WI38 (cell line): ENCODE data around the gene PFKFB3.

Experiments
- H3K4me3 ChIP-seq: 2 replicates; pipeline ENCODE4 v1.5.1; 2011; ENCODE audit warnings: low read depth, mild to moderate bottlenecking, control low read depth, low read length
- CTCF ChIP-seq: IDR thresholded peaks from 2 replicates; pipeline ENCODE4 v1.5.1; 2012; ENCODE audit warnings: low read depth, mild to moderate bottlenecking, control low read depth, low read length

The PFKFB3 gene

GRCh38 chr10:6215683-6216484 is 13.2 kb downstream of the PFKFB3 start:
- H3K4me3 ChIP-seq, result no peak overlapping the region
- TF ChIP-seq CTCF, result no peak

GRCh38 chr10:6216916-6217315 is 14.2 kb downstream of the PFKFB3 start:
- no peak for TF ChIP-seq CTCF
- no peak overlapping the region for H3K4me3 ChIP-seq

- no peak overlapping the region for H3K4me3 ChIP-seq
- TF ChIP-seq CTCF, result no peak
Observed at GRCh38 chr10:6217611-6218010, 14.9 kb downstream of the PFKFB3 start.

GRCh38 chr10:6218692-6219493 is 16.2 kb downstream of the PFKFB3 start:
- no peak overlapping the region for H3K4me3 ChIP-seq
- TF ChIP-seq CTCF, result no peak

GRCh38 chr10:6219494-6219836 is 16.7 kb downstream of the PFKFB3 start:
- TF ChIP-seq CTCF, result no peak
- no peak overlapping the region for H3K4me3 ChIP-seq

- H3K4me3 ChIP-seq, result no peak overlapping the region
- TF ChIP-seq CTCF, result no peak
Observed at GRCh38 chr10:6220418-6221191, 17.9 kb downstream of the PFKFB3 start.
